Fibroblast of skin of right quadriceps (primary cell): ENCODE measurements around the gene KCNE4.
A peak's percentile ranks its signal among the peaks of the same experiment; 100 is the strongest.

Experiments used
- DNase-seq: peaks from one replicate; pipeline ENCODE4 v3.0.0-alpha.2; 2013

Gene KCNE4

DNA sequence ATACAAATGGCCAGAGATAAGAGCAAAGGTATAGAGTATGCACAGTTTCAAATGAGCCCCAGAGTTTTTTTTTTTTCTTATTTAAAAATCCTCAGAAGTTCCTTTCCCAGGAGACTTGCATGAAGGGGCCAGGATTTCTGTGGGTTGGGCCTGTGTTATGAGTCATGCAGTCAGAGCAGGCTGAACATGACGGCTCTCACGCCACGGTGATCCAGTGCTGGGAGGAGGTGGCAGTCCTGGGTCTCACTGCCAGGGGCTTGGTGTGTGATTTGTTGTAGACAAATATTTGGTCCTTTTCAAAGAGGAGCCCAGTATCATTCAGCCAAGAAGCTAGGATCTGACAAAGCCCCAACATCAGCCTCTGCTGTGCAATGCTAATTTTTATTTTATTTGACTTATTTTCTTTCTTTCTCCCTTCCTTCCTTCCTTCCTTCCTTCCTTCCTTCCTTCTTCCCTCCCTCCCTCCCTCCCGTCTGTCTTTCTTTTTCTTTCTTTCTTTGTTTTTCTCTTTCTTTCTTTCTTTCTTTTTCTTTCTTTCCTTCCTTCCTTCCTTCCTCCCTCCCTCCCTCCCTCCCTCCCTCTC lies 10.4 kb upstream of the KCNE4 start:
- DNase-seq: peak; percentile 98

DNA sequence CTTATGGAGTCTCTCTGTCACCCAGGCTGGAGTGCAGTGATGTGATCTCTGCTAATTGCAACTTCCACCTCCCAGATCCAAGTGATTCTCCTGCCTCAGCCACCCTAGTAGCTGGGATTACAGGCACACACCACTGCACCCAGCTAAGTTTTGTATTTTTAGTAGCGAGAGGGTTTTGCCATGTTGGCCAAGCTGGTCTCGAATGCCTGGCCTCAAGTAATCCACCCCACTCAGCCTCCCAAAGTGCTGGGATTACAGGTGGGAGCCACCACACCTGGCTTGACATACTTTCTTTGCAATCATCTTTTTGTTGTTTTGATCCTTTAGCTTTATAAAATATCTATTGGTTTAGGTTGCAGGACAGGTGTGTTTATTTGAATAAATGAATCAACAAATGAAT lies 9.7 kb upstream of the KCNE4 start:
- DNase-seq: no peak

DNA sequence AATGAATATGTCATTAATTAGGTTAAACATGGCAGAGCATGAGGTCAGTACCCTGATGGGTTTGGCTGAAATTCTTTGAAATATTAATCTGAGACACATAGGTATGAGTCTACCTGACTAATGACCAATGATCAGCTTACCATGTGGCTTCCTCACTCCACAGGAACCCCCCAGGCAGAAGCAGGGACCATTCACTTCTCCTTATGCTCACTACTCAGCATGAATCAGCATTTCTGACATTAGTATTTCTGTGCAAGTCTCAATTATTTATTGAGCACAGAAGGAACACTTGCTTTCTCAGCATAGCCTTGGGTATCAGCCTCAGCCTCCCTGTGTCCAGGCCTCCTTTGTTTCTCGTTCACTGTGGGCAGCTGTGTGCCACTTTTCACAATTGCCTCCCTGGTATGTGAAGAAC lies 9.3 kb upstream of the KCNE4 start:
- peak; percentile 62 for DNase-seq

DNA sequence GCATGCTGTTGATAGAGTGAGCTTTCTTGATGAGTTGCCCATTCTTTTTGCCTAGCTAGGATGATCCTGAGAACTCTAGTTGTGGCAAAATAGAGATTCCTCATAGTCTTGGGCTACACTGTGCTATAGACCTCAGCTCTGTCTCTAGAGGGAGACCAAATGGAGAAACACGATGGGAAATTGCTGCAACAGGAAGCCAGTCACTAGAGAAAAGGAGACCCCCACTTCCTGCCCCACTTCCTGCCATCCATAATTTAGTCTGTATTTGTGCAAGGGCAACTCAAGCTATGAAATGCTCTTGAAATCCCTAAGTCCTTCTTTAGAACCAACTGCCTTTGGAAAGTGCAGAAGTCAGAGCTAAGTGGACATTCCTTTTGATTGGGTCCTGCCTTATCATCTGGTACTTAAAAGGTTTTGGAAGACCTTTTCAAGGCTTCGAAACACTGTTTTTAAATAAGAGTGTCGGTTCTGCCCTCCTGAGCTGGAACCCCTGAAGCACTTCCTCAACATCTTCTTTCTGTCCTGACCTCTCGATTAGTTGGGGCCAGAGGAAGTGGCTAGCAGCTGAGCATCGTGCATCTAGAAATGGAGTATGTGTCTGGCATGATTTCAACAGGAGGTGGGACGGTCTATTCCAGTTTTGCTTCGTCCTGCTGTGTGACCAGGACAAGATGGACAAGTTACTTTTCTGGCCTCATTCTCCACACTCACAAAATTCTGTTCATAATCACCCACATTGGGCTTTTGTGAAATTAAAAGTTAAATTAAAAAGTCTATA lies 8.6 kb upstream of the KCNE4 start:
- no peak for DNase-seq

DNA sequence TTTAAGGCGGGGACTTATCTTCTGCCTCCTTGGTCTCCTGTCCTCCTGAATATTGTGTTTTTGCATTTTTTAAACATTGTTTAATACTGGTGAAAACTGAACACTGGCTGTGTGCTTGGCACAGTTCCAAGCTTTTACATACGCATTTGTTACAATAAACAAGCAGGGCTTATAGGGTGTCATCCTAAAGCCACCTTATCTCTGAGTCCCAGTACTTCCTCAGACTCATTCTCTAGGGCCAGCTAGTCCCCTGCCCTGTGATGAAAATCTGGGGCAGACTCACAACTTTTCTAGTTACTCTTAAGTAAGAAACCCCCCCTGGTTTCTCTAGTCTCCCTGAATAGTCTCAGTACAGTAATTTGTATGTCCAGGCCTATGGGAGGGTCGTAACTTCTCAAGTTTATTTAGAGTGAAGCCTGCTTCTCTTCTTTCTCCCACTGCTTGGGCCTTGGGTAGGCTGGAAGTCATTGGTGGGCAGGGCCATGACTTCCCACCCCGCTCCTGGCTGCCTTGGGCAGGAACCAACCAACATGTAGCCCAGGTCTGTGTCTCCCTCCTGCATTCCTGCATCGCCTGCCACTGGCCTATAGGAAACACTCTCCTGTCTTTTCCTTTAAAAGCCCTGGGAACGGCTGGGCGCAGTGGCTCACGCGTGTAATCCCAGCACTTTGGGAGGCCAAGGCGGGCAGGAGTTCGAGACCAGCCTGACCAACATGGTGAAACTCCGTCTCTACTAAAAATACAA lies 7.7 kb upstream of the KCNE4 start:
- no peak for DNase-seq

DNA sequence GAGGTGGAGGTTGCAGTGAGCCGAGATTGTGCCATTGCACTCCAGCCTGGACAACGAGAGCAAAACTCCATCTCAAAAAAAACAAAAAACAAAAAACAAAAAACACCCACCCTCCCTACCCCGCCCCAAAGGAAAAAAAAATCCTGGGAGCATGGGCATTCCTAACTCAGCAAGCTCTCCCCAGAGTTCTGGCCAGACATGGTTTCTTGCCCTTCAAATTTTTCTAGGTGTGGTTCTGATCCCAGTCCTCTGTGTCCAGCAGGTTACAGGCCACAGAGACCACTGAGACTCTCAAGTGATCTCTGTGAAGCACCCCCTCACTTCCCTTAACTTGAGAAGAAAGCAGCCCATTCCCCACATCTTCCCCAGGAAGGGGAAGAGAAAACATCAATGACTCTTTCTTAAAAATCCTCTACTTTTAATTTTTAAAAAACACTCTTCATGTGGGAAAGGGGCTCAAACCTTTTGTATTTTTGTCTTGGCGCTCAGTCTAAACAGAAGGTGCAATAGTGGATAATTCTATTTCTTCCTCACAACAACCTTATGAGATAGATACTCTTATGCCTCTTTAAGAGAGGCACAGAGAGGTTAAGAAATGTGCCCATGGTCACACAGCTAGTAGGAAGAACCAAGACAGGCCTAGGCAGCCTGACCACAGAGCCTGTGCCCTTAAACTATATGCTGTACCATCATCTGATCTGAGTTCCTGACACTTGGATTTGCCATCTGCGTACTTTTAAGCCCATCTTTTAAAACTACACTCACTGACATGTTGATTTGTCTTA lies 6.9 kb upstream of the KCNE4 start:
- no peak for DNase-seq

DNA sequence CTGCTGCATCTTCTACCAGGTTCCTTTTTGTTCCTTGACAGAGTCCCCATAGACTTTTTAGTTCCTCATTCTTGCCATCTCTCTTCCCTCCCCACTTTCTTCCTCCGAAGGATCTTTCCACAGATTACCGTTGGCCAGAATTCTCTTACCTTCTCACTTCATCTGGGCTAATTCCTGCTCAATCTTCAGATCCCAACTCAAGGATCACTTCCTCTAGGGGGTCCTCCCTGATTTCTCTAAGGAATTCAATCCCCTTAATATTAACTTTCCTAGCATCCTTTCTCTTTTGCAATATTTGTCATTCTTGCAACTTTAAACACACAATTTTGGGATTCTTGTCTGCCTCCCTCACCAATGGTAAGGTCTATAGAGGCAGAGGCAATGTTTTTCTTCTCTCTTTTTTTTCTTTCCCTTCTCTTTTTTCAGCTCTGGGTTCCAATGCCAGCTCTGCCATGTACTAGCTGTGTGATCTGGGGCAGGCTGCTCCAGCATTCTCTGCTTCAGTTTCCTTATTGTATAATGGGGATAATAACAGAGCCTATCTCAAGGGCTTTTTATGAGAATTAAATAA lies 5.4 kb upstream of the KCNE4 start:
- peak; percentile 65 for DNase-seq

DNA sequence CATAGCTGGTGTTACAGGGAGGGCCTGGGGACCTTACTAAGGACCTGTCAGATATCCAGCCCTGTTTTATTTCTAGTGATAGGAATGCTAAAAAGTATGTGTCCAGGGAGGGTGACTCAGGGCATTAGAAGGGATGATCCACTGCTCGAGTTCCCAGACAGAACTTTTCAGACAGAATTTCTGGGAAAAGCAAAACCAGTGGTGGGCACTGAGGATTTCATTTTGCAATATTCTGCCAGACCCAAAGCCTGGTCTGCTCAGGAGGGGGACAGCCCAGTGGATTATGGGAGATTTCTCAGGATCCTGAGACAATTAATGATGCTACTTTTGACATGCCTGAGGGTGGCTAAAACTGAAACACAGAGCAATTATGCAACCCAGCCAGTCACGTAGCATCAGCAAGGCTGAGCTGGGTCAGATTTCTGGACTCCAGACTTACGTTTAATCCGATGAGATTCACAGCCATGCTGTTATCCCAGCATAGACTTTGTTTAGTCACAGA lies 4.7 kb upstream of the KCNE4 start:
- peak; percentile 91 for DNase-seq

DNA sequence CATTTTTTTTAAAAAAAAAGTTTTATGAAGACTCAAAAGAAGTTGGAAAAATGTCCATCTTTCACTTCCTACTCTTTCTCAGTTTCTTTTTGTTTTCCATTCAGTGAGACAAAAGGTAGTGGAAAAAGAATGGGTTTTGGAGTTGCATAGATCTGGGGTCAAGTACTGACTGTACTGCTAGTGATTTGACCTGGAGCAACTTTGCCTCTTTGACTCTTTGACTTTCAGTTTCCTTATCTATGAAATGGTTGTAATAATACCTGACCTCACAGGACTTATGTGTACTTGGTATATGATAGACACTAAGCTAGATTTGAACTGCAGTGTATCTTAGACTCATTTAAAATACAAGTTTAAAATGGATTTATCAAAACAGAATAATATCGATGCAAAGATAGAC lies 3.5 kb upstream of the KCNE4 start:
- DNase-seq: no peak

DNA sequence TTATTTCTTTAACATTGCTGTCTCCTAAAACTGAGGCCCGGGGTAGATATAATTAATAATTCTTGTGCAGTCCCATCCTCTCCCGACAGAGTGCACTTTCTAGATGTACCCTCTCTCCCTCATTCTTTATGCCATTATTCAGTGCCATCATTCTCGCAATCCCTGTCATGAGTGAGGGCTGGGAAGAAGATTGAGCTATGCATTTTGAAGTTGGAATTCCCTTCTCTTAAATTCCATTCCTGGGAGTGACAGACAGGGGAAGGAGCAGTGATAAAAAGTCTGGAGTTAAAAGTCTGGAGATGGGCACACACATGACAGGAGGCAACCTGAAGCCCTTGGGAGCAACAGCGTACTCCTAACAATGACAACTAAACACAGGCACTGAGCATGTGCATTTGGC lies 2.6 kb upstream of the KCNE4 start:
- DNase-seq: no peak

DNA sequence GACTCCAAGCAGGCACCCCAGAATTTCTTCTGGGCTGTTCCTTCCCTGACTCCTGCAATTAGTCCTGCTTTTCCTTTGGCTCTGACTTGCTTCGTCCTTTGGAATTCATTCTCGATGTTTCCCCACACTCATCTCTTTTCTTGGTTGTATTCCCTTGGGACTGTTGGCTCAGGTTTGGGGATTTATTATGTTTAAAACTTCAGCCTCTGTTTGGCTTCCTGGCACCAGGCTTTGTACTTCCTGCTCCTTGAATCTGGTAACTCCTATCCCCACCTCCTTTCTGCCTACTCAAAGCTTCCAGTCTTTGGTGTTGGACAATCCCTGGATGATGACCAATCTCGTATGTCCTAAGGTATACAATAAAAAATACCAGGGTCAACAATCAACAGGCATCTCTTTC lies 1.8 kb upstream of the KCNE4 start:
- DNase-seq: no peak

DNA sequence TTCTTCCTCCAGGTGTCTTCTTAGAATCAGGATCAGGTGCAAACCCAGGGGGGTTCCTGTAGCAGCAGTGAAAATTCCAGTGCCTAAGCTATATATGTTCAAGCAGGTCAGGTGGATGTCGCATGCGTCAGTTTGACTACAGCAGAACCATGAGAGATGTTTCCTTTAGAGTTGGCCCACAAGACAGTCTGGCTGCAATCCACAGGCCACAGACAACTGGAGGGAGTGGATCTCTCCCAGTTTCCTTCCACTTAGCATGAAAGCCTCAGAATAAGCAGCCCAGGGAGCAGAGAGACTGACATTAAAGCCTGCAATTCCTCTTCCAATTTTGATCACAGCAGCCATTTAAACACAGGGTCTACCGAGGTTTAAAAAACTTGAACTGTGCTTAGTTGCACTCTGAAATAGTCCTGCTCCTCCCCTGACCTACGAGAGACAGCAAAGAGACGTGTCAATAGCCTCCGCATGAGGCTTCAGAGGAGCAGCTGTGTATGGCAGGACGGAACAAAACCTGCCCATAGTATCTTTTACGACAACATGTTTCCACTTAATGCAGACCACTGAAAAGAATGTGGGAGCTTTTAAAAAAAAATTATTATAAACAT lies 988 bp upstream of the KCNE4 start:
- peak; percentile 58 for DNase-seq

DNA sequence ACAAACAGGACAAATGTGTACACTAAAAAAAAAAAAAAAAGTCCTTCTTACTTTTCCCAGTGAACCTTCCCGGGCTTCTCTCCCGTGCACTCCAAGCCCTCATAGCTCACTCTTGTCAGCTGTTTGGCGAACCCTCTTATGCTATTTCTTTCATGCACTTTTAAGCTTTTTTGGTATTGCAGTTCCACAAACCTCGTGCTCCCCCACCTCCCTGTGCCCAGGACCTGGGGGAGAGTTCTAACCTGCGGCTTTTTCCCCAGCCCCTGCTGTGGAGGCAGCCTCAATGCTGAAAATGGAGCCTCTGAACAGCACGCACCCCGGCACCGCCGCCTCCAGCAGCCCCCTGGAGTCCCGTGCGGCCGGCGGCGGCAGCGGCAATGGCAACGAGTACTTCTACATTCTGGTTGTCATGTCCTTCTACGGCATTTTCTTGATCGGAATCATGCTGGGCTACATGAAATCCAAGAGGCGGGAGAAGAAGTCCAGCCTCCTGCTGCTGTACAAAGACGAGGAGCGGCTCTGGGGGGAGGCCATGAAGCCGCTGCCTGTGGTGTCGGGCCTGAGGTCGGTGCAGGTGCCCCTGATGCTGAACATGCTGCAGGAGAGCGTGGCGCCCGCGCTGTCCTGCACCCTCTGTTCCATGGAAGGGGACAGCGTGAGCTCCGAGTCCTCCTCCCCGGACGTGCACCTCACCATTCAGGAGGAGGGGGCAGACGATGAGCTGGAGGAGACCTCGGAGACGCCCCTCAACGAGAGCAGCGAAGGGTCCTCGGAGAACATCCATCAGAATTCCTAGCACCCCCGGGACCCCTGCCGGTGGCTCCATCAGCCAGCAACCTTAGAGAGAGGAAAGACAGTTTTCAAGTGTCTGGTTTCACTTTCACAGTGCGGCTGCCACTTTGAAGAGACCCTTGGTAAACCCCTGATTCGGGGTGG lies 826 bp downstream of the KCNE4 start:
- no peak for DNase-seq

DNA sequence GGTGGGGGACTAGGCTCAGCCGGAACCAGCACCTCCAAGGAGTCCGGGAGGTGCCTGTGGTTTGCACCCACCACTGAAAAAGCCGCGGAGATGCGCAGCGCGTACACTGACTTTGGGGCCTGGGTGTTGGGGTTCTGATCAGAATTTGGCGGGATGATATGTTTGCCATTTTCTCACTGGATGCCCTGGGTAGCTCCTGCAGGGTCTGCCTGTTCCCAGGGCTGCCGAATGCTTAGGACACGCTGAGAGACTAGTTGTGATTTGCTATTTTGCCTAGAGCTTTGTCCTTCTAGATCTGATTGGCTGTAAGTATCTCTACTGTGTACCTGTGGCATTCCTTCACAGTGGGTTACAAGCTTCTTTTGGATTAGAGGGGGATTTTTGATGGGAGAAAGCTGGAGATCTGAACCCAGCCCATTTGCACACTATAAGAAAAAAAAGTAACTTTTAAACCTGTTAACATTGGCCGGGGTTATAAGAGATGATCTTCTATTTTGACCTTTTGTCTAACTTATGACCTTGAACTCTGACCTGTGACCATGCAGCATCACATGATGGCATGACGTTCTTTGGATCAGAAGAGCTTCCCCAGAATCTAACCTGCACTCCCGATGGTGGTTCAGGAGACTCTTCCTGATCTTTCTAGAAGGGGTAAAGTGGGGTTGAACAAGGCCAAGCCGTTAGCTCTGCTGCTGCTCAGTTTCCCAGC lies 1.6 kb downstream of the KCNE4 start:
- no peak for DNase-seq

DNA sequence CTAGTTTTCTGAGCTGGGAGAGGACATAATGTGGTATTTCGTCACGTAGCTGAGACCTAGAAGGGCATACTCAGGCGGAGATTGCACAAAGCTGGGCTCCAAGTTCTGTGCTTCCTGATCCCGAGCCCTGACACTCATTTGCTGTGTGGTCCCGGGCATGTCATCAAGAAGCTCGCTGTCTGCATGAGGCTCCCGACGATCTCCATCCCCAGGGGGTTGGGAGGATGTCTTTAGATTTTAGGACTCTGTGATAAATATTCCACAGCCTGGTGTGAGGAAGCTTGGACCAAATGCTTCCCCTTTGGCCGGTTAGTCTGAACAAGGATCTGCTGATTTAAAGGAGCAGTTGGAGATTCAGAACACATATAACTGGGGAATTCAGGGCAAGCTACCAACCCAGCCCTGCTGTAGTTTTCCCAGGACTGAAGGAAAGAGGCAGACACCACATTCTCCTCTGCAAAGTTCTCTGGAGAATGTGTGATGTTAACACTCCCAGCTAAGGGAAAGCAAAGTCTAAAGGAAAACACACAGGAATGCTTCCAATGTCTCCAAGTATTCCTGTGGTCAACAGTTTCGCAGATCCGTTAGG lies 2.3 kb downstream of the KCNE4 start:
- peak; percentile 85 for DNase-seq

DNA sequence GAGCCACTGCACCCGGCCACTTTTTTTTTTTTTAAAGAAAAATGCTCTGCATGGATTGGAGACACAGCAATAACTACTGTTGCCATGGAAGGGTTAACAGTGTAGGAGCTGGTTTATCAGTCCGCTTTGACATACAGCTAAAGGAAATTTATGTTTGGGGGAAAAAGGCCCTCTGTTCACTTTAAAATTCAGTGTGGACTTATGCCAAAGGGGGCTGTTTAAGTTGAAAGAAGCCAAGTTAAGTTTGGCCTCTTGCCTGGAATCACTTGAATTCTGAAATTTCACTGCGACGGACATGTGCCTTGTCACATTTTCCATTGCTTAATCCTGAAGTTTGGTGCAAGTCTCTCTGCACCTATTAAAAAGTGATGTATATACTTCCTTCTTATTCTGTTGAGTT lies 3.1 kb downstream of the KCNE4 start:
- peak; percentile 89 for DNase-seq

DNA sequence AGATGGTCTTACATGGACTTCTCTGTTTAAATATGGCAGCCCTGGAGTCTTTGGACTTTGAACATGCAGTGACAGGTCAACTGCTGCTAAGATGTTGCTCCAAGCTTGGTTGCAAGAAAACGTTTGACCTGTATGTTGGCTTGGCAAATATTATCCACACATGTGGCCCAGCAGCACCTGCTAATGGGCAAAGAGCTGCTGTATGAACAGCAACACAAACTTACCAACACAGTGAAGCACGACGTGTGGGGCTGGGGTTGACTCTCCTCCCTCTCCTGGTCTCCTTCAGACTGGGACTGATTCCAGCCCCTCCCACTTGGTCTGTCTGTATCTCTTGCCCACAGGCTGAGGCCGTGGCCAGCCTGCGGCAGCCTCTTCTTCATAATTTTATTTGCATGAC lies 3.8 kb downstream of the KCNE4 start:
- no peak for DNase-seq

DNA sequence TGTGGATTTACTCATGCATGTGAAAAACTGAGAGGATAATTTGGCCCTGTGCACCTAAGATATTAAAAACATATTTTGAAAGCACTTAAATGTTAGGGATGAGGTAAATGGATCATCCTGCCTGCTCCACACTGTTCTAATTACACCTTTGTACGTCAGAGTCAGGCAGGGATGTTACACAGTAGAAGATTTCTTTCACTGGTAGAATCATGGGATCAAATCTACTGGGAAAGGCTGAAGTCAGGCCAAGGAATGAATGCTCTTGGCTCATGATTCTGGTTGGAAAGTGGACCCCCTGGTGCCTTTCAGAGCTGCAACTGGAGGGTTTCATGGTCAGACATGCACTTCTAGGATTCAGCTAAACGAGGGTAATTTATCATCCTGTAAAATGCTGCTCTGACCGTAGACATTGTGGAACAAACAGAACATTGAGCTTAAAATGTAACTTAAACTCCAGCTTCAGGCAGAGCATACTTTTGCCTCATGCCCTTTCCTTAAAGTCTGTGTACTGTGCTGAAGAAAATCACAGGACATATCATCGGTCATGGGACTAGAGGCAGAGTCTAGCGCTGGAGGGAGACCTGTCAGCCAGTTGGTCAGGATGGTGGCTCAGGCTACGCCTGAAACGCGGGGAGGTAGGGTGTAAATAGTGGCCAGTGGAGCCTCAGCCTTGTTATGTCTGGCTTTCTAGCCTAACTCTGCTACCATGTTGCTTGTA lies 4.9 kb downstream of the KCNE4 start:
- DNase-seq: peak; percentile 81

DNA sequence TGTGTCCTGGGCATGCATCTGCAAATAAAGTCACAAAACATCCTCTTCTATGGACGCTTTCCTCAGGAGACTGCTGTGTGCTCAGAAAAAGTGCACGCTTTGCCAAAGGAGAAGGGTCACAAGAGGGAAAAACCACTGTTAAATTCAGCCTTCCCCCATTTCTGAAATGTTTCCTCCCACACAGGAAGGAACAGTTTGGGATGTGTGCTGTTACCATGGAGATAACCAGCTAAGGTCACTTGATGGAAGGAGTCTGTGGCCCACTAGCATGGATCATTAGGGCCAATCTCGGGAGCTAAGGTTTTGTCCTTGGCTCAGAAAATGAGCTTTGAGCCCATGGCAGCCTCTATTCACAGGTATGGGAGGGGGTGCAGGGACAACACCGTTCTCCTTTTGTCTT lies 5.6 kb downstream of the KCNE4 start:
- DNase-seq: no peak
